Activated CD4-positive, alpha-beta memory T cell treated with anti-CD3 and anti-CD28 coated beads for 36 hours (primary cell): Measurements from ENCODE around the gene ANAPC2. TPM values are rescaled to one million over a fixed set of nuclear protein-coding genes. Genes with fewer than 3 reads are reported as not detected.

Experiments used
- CTCF ChIA-PET: fragments of 350-600 bp; sonication (Branson Sonifier 250); formaldehyde crosslinking; loops from one replicate; lab custom pipeline; 2021; ENCODE audit warnings: antibody characterized with exemption, inconsistent platforms; lab: Charles Lee
- POLR2A ChIA-PET: fragments of 350-600 bp; sonication (Branson Sonifier 250); formaldehyde crosslinking; loops from one replicate; lab custom pipeline; 2021; ENCODE audit warnings: antibody characterized with exemption; lab: Charles Lee
- DNase-seq: peaks from one replicate; pipeline ENCODE4 v3.0.0-alpha.2; 2020
- H3K27ac Mint-ChIP-seq: one replicate; pipeline ENCODE4 v1.8.0; 2021; ENCODE audit warnings: mixed read lengths
- H3K27me3 Mint-ChIP-seq: one replicate; pipeline ENCODE4 v1.8.0; 2021; ENCODE audit warnings: mixed read lengths
- H3K36me3 Mint-ChIP-seq: one replicate; pipeline ENCODE4 v1.8.0; 2021; ENCODE audit warnings: mixed read lengths
- H3K4me1 Mint-ChIP-seq: one replicate; pipeline ENCODE4 v1.8.0; 2021; ENCODE audit warnings: low read depth, mixed read lengths
- H3K4me3 Mint-ChIP-seq: one replicate; pipeline ENCODE4 v1.8.0; 2021; ENCODE audit warnings: mild to moderate bottlenecking, mixed read lengths
- H3K9me3 Mint-ChIP-seq: one replicate; pipeline ENCODE4 v1.8.0; 2021; ENCODE audit warnings: mixed read lengths
- intact Hi-C: fragments of 100-400 bp; cut with micrococcal nuclease; formaldehyde crosslinking; loops from one replicate; pipeline ENCODE4 v1.15.1; 2023
- total RNA-seq, 2 experiments: library from RNA; stranded (reverse); gene quantifications; one replicate each; pipeline ENCODE4 v1.2.3, GENCODE V29; 2021

ANAPC2 gene, protein sequence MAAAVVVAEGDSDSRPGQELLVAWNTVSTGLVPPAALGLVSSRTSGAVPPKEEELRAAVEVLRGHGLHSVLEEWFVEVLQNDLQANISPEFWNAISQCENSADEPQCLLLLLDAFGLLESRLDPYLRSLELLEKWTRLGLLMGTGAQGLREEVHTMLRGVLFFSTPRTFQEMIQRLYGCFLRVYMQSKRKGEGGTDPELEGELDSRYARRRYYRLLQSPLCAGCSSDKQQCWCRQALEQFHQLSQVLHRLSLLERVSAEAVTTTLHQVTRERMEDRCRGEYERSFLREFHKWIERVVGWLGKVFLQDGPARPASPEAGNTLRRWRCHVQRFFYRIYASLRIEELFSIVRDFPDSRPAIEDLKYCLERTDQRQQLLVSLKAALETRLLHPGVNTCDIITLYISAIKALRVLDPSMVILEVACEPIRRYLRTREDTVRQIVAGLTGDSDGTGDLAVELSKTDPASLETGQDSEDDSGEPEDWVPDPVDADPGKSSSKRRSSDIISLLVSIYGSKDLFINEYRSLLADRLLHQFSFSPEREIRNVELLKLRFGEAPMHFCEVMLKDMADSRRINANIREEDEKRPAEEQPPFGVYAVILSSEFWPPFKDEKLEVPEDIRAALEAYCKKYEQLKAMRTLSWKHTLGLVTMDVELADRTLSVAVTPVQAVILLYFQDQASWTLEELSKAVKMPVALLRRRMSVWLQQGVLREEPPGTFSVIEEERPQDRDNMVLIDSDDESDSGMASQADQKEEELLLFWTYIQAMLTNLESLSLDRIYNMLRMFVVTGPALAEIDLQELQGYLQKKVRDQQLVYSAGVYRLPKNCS
- 10 to 100 TPM; 36.3 to 36.9 TPM for total RNA-seq

DNA sequence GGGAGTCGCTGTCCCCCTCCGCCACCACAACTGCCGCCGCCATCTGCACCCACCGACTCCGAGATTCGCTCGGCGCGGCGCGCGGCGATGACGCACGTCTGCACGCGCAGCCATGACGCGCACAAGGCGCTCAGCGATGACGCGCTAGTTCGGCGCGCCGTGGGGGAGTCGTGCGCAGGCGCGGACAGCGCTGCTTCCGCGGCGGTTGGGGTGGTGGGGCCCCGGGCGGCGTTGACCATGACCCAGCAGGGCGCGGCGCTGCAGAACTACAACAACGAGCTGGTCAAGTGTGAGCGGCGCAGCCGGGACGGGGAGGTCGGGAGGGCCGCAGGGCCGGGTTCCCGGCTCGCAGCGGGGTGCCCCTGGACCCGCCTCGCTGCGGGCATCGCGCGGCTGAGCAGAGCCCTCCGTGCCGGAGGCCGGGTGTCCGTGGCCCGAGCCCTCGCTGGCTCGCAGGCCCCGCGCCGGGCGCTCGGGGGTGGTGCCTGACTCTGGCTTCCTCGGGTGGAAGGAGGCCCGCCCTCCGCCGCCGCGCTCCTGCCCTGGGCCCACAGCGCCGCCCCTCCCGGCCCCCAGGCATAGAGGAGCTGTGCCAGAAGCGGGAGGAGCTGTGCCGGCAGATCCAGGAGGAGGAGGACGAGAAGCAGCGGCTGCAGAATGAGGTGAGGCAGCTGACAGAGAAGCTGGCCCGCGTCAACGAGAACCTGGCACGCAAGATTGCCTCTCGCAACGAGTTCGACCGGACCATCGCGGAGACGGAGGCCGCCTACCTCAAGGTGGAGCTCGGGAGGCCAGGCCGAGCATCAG is at the start of gene ANAPC2, which contains the start of gene SSNA1:
ANAPC2 (minus strand) TSS at position 71 of the 807 bp plus-strand sequence; CDS start at position 43, 28 bp downstream.
SSNA1 (plus strand) TSS at position 187 of the 807 bp plus-strand sequence; CDS start at position 238, 51 bp downstream.
- Mint-ChIP-seq H3K27ac (peak within 1 kb of the TSS; percentile 93), H3K36me3 (peaks cover 17% of the 10 kb centered on the region), H3K4me1 (peaks cover 40% of the 10 kb centered on the region), H3K9me3 (no peaks in the 10 kb centered on the region), H3K27me3 (no peaks in the 10 kb centered on the region), H3K4me3 (peak within 1 kb of the TSS; percentile 97)
- intact Hi-C loops = loop anchor here (1.0 kb wide), 5 partner anchors 12 to 59 kb away; partner anchors contain the start of genes NDOR1, TMEM203 and TPRN
- CTCF ChIA-PET = interaction anchor here (0.8 to 3.4 kb wide), 20 partner anchors 10 to 154 kb away, joined by 3 to 14 read pairs (median 4); partner anchors contain the start of genes CYSRT1, DPP7, NDOR1 and NELFB
- peak; percentile 95 for DNase-seq
- POLR2A ChIA-PET = interaction anchor here (0.5 to 2.9 kb wide), 16 partner anchors 9 to 382 kb away, joined by 3 to 18 read pairs (median 4); partner anchors contain the start of genes NDOR1, TMEM203, TPRN and TUBB4B

DNA sequence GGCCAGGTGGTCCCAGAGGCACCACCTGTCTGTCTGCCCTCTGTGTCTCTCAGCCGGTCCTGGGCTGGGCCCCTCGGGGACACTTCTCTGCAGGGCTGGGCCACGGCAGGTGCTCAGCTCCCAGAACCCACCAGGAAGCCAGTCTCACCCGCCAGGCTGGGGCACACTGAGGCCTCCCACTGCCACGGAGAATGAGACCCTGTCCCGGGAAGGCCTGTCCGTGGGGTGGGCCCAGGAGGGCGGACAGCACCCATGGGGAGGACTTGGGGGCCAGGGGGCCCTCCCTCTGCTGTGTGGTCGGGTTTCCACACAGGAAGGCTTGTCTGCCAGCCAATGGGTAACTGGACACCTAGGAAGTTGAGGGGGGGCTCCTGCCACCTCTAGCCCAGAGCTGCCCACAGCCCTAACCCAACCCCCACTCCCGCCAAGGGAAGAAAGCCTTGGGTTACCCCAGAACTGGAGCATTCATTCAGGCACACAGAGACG is 48.6 kb upstream of the ANAPC2 start:
- H3K4me3 Mint-ChIP-seq = no peak overlapping the region
- no peak overlapping the region for H3K27ac Mint-ChIP-seq
- H3K36me3 Mint-ChIP-seq = peaks cover 5% of the 10 kb centered on the region
- no peak for DNase-seq
- H3K9me3 Mint-ChIP-seq = no peaks in the 10 kb centered on the region
- ChIA-PET CTCF (interaction anchor here (0.6 to 2.5 kb wide), 49 partner anchors 8 to 531 kb away, joined by 3 to 54 read pairs (median 4); partner anchors contain the start of genes ANAPC2, CYSRT1, MAN1B1 and NDOR1), POLR2A (interaction anchor here (0.6 to 1.0 kb wide), 2 partner anchors 49 to 150 kb away, joined by 4 read pairs; partner anchors contain the start of genes ANAPC2, MAN1B1 and SSNA1)
- peaks cover 8% of the 10 kb centered on the region for H3K27me3 Mint-ChIP-seq
- intact Hi-C loops = no loop called here
- peaks cover 9% of the 10 kb centered on the region for H3K4me1 Mint-ChIP-seq

DNA sequence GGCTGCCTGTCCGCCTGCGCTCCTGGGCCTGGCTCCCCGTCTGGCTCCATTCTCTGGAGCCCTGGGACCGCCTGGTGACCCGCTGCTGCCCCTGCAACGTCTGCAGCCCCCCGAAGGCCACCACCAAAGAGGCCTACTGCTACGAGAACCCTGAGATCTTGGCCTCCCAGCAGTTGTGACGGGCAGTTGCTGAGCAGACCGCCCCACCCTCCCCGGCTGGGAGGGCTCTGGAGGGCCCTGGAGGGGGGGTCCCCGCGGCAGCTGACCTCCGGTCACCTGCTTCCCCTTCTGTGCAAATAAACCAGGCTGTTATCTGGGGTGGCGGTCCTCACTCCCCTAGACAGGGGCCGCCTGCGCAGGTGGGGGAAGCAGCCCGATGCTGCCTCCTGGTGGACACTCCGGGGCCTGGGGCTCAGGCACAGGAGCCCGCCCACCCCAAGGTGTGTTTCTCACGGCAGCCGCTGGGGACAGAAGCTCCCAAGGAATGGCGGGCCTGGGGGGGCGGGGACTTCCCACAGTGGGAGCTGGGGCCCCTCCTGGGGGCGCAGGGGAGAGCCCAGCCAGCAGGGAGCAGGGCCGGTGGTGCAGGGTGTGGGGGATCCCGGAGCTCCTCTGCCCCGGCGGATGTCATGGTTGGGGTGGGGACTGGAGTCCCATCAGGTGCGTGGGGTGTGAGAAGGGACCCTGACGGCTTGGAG is 48.0 kb upstream of the ANAPC2 start:
- CTCF ChIA-PET = interaction anchor here (0.6 to 2.5 kb wide), 50 partner anchors 9 to 531 kb away, joined by 3 to 54 read pairs (median 4); partner anchors contain the start of genes ANAPC2, CYSRT1, MAN1B1 and NDOR1
- Mint-ChIP-seq H3K9me3 (no peaks in the 10 kb centered on the region), H3K4me1 (peaks cover 9% of the 10 kb centered on the region), H3K4me3 (no peak overlapping the region), H3K27me3 (peaks cover 8% of the 10 kb centered on the region), H3K36me3 (peaks cover 4% of the 10 kb centered on the region), H3K27ac (no peak overlapping the region)
- POLR2A ChIA-PET = interaction anchor here (0.6 to 1.0 kb wide), 3 partner anchors 48 to 150 kb away, joined by 3 to 4 read pairs (median 4); partner anchors contain the start of genes ANAPC2, MAN1B1 and SSNA1
- intact Hi-C loops = no loop called here
- peak; percentile 93 for DNase-seq

DNA sequence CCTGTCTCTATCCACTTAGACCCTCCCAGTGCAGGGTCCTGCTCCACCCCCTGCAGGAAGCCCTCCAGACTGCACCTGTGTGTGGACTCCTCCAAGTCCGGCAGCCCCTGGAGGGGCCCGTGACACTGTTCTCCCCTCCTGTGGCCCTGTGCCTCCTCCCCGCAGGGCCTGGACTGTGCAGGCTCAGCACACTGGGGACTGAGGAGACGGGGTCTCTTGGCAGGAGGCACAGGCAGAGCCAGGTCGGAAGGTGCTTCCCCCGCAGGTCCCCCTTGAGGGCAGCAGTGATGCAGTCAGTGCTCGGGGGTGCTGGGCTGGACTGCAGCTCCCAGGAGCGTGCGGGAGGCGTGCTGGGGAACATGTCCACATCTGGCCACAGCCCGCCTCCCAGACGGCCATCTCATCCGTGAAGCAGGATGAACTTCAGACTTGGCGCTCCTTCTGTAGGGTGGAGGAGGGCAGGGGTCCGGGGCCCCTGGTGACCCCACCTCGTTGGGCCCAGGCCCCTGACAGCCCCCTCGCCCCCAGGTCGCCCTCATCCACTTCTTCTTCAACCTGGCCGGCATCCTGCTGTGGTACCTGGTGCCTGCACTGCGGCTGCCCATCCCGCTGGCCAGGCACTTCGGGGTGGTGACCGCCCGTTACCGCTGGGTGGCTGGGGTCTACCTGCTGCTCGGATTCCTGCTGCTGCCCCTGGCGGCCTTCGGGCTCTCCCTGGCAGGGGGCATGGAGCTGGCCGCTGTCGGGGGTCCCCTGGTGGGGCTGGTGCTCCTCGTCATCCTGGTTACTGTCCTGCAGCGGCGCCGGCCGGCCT is 47.3 kb upstream of the ANAPC2 start:
- ChIA-PET CTCF (interaction anchor here (1.0 to 2.5 kb wide), 21 partner anchors 10 to 470 kb away, joined by 3 to 54 read pairs (median 6); partner anchors contain the start of genes ANAPC2, CYSRT1, MAN1B1 and NDOR1), POLR2A (interaction anchor here (1.0 kb wide), 1 partner anchor 149 kb away, joined by 4 read pairs; the partner anchor contains the start of gene MAN1B1)
- Mint-ChIP-seq H3K27ac (peak overlapping the region; percentile 18), H3K9me3 (no peaks in the 10 kb centered on the region), H3K4me3 (no peak overlapping the region), H3K27me3 (peaks cover 9% of the 10 kb centered on the region), H3K36me3 (no peaks in the 10 kb centered on the region), H3K4me1 (peaks cover 9% of the 10 kb centered on the region)
- intact Hi-C loops = no loop called here
- DNase-seq = no peak

DNA sequence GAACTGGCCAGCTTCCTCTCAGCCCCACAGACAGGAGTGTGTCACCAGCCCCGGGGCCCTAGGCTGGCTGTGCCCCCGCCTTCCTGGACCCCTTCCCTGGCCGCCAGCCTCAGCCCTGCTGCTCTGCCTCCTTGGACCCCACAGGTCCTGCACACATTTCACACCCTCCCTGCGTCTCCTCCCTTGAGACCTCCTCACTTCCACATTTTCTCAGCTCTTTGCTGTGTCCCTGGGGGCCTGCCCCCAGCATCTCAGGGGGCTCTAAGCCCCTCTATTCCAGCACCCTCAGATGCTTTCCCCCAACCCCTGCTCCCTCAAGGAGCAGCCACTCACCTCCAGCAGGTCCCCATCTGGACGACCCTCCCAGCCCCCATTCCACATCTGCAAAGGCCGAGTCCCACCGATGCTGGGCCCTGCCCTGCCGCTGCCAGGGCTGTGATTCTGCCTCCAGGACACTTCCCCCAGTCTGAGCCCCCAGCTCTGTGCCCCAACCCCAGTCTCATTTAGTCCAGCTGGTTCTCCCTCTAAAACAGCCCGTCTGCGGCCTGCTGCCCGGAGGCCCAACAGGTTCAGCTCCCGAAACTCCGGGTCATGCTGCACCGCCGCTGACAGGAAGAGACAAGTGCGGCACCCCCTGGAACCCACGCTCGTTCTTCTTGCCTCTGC is 46.5 kb upstream of the ANAPC2 start:
- no peak for DNase-seq
- ChIA-PET CTCF (interaction anchor here (0.6 to 2.0 kb wide), 4 partner anchors 13 to 34 kb away, joined by 3 to 5 read pairs (median 3); partner anchors contain the start of gene TPRN), POLR2A (no interaction called here)
- Mint-ChIP-seq H3K9me3 (no peaks in the 10 kb centered on the region), H3K27me3 (peaks cover 11% of the 10 kb centered on the region), H3K4me3 (no peak overlapping the region), H3K27ac (peak overlapping the region; percentile 18), H3K36me3 (no peaks in the 10 kb centered on the region), H3K4me1 (peaks cover 9% of the 10 kb centered on the region)
- intact Hi-C loops = no loop called here

DNA sequence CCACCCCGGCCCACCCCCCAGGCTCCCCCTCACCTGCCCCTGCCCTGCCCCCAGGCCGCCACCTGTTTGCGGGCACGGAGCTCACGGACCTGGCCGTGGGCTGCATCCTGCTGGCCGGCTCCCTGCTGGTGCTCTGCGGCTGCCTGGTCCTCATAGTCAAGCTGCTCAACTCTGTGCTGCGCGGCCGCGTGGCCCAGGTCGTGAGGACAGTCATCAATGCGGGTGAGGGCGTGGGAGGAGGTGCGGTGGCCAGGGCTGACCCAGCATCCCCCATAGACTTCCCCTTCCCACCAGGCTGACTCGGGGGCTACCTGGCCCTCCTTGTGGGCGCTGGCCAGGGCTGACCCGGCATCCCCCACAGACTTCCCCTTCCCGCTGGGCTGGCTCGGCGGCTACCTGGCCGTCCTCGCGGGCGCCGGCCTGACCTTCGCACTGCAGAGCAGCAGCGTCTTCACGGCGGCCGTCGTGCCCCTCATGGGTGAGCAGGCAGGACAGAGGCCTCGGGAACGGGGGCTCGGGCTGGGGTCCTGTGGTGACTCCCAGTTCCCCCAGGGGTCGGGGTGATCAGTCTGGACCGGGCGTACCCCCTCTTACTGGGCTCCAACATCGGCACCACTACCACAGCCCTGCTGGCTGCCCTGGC is 45.8 kb upstream of the ANAPC2 start:
- H3K27ac Mint-ChIP-seq = no peak overlapping the region
- ChIA-PET POLR2A (no interaction called here), CTCF (interaction anchor here (0.6 to 1.4 kb wide), 2 partner anchors 25 to 33 kb away, joined by 3 read pairs; partner anchors contain the start of gene TPRN)
- no peak for DNase-seq
- no peaks in the 10 kb centered on the region for H3K36me3 Mint-ChIP-seq
- no peak overlapping the region for H3K4me3 Mint-ChIP-seq
- peaks cover 11% of the 10 kb centered on the region for H3K27me3 Mint-ChIP-seq
- H3K4me1 Mint-ChIP-seq = peaks cover 9% of the 10 kb centered on the region
- H3K9me3 Mint-ChIP-seq = no peaks in the 10 kb centered on the region
- intact Hi-C loops = no loop called here

DNA sequence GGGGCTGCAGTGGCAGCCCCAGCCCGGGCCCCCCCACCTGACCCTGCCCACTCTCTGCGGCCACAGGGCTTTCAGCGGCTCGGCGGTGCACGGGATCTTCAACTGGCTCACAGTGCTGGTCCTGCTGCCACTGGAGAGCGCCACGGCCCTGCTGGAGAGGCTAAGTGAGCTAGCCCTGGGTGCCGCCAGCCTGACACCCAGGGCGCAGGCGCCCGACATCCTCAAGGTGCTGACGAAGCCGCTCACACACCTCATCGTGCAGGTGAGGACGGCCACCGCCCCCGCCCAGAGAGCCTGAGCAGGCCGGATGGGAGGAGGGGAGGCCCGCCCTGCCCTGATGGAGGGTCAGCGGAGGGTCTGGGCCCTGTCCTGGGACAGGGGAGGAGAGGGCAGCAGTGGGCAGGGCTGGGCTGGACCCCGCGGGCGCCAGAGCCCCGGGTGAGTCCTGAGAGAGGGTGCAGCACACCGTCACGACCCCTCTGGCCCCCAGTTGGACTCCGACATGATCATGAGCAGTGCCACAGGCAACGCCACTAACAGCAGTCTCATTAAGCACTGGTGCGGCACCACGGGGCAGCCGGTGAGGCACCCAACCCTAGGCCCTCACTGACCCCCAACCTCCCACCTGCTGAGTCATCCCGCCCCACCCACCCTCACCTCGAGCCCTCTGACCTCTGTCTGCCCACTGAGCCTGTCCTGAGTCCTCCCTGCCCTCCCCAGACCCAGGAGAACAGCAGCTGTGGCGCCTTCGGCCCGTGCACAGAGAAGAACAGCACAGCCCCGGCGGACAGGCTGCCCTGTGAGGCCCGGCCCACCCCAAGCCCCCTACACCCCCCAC is 45.0 kb upstream of the ANAPC2 start:
- Mint-ChIP-seq H3K4me1 (peaks cover 3% of the 10 kb centered on the region), H3K27ac (no peak overlapping the region), H3K4me3 (no peak overlapping the region), H3K36me3 (no peaks in the 10 kb centered on the region), H3K27me3 (peaks cover 11% of the 10 kb centered on the region), H3K9me3 (no peaks in the 10 kb centered on the region)
- intact Hi-C loops = no loop called here
- no peak for DNase-seq
- POLR2A ChIA-PET = no interaction called here
- CTCF ChIA-PET = no interaction called here

DNA sequence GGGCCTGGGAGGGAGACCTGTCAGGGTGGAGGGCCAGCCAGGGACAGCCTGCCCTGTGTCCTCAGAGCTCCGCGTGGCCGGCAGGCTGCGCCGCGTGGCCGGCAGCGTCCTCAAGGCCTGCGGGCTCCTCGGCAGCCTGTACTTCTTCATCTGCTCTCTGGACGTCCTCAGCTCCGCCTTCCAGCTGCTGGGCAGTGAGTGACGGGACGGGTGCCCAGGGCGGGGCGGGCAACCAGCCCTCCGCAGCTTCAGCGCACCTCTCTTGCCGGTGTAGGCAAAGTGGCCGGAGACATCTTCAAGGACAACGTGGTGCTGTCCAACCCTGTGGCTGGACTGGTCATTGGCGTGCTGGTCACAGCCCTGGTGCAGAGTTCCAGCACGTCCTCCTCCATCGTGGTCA is 44.1 kb upstream of the ANAPC2 start:
- Mint-ChIP-seq H3K4me1 (peaks cover 2% of the 10 kb centered on the region), H3K36me3 (no peaks in the 10 kb centered on the region), H3K27ac (no peak overlapping the region), H3K27me3 (peaks cover 13% of the 10 kb centered on the region), H3K4me3 (no peak overlapping the region), H3K9me3 (no peaks in the 10 kb centered on the region)
- ChIA-PET CTCF (no interaction called here), POLR2A (no interaction called here)
- intact Hi-C loops = no loop called here
- DNase-seq = no peak
